Heart left ventricle (tissue), 16 donors: ENCODE data around the gene ENOX2. TPM values are rescaled to one million over a fixed set of nuclear protein-coding genes. Genes with fewer than 3 reads are reported as not detected.

Experiments used
- ATAC-seq, 4 donors: fragments of 200-7000 bp; cut with Tn5 transposase; one replicate each; pipeline ENCODE4 v1.9.1; 2020 to 2022; ENCODE audit warnings: moderate library complexity in 4 of 4, mild to moderate bottlenecking in 3 of 4, moderate number of reproducible peaks in 1 of 4
- DNase-seq, 5 donors: peaks; one replicate each; pipeline ENCODE4 v3.0.0-alpha.2; 2020
- H3K27ac ChIP-seq, 12 donors: fragments of 200-600 bp; sonication (generic) in 4 of 12; one replicate each; pipeline versions ENCODE4 v1.5.0 to v1.8.0; 2016 to 2022; ENCODE audit warnings: mild to moderate bottlenecking in 2 of 12
- H3K27me3 ChIP-seq, 9 donors: fragments of 200-600 bp; sonication (generic) in 2 of 9; one replicate each; pipeline versions ENCODE4 v1.5.1 to v1.8.0; 2016 to 2022; ENCODE audit warnings: mild to moderate bottlenecking in 3 of 9
- H3K36me3 ChIP-seq, 9 donors: fragments of 200-600 bp; sonication (generic) in 2 of 9; one replicate each; pipeline versions ENCODE4 v1.5.0 to v1.8.0; 2018 to 2022; ENCODE audit warnings: mild to moderate bottlenecking in 2 of 9
- H3K4me1 ChIP-seq, 12 donors: fragments of 200-600 bp; sonication (generic) in 4 of 12; one replicate each; pipeline versions ENCODE4 v1.5.0 to v1.8.0; 2016 to 2022; ENCODE audit warnings: mild to moderate bottlenecking in 3 of 12
- H3K4me3 ChIP-seq, 12 donors: fragments of 200-600 bp; sonication (generic) in 4 of 12; one replicate each; pipeline versions ENCODE4 v1.5.0 to v1.8.0; 2017 to 2022; ENCODE audit warnings: mild to moderate bottlenecking in 9 of 12, moderate library complexity in 4 of 12
- H3K9me3 ChIP-seq, 12 donors: fragments of 200-600 bp; sonication (generic) in 4 of 12; one replicate each; pipeline versions ENCODE4 v1.5.0 to v1.8.0; 2016 to 2022; ENCODE audit warnings: mild to moderate bottlenecking in 1 of 12
- POLR2A ChIP-seq, 2 donors: fragments of 450-650 bp; IDR thresholded peaks; one replicate each; pipeline ENCODE4 v1.6.1; 2017; ENCODE audit warnings: antibody characterized with exemption in 2 of 2, mild to moderate bottlenecking in 2 of 2, moderate library complexity in 2 of 2
- WGBS, 4 donors: extraction: QIAGEN DNeasy Blood & Tissue Kit in 2 of 4; methylation state at CpG; one replicate each; pipeline versions ENCODE4 v1.1.5 to v1.1.7; 2013 to 2018; 5-methylcytosine and 5-hydroxymethylcytosine counted together
- intact Hi-C, 10 donors: fragments of 100-400 bp; cut with DNase I; formaldehyde crosslinking; loops; one replicate each; pipeline versions ENCODE4 v1.11.1 to v1.14.2; 2022
- polyA plus RNA-seq, 2 donors: library from polyadenylated mRNA; stranded (reverse); fragments of 200-250 nt; gene quantifications; one replicate each; pipeline ENCODE4 v1.2.3, GENCODE V29; 2013
- total RNA-seq, 9 donors: library from RNA; depleted of rRNA in 2 of 9; stranded (reverse); fragments of >200 nt in 2 of 9; fragmentation: NEBNext Ultra II Directional in 3 of 9; extraction: Animal tissue kit (Norgen Biotek cat#: 25700) in 3 of 9; gene quantifications; one replicate each; pipeline versions ENCODE4 v1.1.0 to v1.2.4, GENCODE V29; 2016 to 2023
- TF ChIP-seq, protein P1 (sequence below), 12 donors: fragments of 200-600 bp; sonication (generic) in 4 of 12; IDR thresholded peaks; one replicate each; pipeline versions ENCODE4 v1.5.0 to v1.8.0; 2018 to 2022; ENCODE audit warnings: antibody characterized with exemption in 12 of 12, mild to moderate bottlenecking in 5 of 12
- donor health status: ischemic (EF 13 %, LVEDD 7.1; RV severe dilation, severe dysfunction).
- donor health status: healthy with polysubstance abuse.
- donor health status: DM: no; HTN: yes; CAD: no.
- donor health status: DM: no; HTN: no; CAD: no.
- donor health status: ischemic (EF 25% LVEDD 6.9; RV normal size, moderate dysfunction).
- donor health status: ischemic (EF 25% LVEDD 5.7; RV mildly dilated, moderate dysfunction).
- donor health status: healthy.
- donor health status: DM: yes; HTN: yes; CAD: no.
- donor health status: ischemic (EF 35%, LVEDD 5.7; RV mildly dilated, moderate dysfunction).
- donor health status: nonischemic (EF 11% LVEDD 7.7; RV severe dilation, severe dysfunction).
- donor health status: DM: yes; HTN: yes; CAD: no.
- donor health status: PGD.
- donor health status: ischemic (EF 29% LVEDD 5.4; RV normal size, mild dysfunction).
- donor health status: nonischemic (EF 23%, LVEDD 6.1; RV moderate dilation, normal function).

The ENOX2 gene
- total and polyA plus RNA-seq, 11 donors, result 3.0 to 23.0 (median 17.4) TPM

DNA sequence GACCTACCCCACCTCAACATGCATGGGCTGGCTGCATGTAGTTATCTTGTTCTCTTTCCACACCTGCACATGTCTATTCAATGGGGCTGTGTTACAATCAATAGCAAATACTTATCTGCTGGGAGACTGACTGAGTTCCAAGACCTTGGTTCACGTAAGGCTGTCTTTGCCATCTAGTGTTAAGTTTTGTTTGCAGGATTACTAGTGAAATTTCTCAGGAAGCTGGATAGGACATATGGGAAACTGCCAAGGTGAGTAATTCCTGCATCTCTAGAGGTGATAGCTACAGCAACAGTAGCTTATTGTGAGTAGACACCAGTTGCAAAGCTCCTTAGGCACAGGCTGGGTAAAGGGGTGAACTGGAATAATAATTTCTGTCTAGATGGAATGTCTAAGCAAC, 177.5 kb downstream of the ENOX2 start:
- TF ChIP-seq, protein P1, sequence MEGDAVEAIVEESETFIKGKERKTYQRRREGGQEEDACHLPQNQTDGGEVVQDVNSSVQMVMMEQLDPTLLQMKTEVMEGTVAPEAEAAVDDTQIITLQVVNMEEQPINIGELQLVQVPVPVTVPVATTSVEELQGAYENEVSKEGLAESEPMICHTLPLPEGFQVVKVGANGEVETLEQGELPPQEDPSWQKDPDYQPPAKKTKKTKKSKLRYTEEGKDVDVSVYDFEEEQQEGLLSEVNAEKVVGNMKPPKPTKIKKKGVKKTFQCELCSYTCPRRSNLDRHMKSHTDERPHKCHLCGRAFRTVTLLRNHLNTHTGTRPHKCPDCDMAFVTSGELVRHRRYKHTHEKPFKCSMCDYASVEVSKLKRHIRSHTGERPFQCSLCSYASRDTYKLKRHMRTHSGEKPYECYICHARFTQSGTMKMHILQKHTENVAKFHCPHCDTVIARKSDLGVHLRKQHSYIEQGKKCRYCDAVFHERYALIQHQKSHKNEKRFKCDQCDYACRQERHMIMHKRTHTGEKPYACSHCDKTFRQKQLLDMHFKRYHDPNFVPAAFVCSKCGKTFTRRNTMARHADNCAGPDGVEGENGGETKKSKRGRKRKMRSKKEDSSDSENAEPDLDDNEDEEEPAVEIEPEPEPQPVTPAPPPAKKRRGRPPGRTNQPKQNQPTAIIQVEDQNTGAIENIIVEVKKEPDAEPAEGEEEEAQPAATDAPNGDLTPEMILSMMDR (IDR thresholded peaks at IDR 0.05), result no peak
- TF ChIP-seq POLR2A (IDR thresholded peaks at IDR 0.05), result no peak
- Histone ChIP-seq H3K27ac (no peak overlapping the region), H3K4me1 (no peaks in the 10 kb centered on the region), H3K27me3 (no peaks in the 10 kb centered on the region), H3K9me3 (peaks cover 0 to 18% (median 7%) of the 10 kb centered on the region in 12 donors), H3K4me3 (no peak overlapping the region), H3K36me3 (no peaks in the 10 kb centered on the region)
- 81 to 100% (median 97%) methylated on average over 1 of the region's 1 CpG for WGBS, 4 donors
- DNase-seq, result no peak
- ATAC-seq, result no peak
- intact Hi-C loops, result no loop called here

DNA sequence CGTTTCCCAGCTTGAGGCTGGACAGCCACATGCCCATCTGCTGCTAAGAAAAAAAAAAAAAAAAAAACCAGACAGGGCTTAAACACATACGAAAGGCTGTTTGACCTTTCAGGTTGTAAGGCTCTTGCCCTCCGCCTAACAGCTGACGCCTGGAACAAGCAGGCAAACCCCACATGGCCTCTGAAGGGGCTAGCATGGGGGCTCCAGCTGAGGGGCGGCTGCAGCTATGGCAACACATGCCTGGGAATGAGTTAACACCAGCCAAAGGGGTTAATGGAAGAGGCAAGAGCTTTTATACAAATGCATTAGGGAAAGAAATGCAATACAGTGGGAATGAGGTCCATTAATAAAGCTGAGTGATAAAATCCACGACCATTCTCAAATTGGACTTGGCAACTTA, 183.6 kb downstream of the ENOX2 start:
- H3K4me1 ChIP-seq, result peaks cover 0 to 10% (median 0%) of the 10 kb centered on the region in 12 donors
- no peak overlapping the region for H3K4me3 ChIP-seq
- ATAC-seq (no peak), DNase-seq (no peak)
- intact Hi-C loops, result no loop called here
- H3K27ac ChIP-seq, result no peak overlapping the region
- H3K36me3 ChIP-seq, result no peaks in the 10 kb centered on the region
- TF ChIP-seq, protein P1 (IDR thresholded peaks at IDR 0.05), result no peak
- no peak for TF ChIP-seq POLR2A (IDR thresholded peaks at IDR 0.05)
- H3K27me3 ChIP-seq, result no peaks in the 10 kb centered on the region
- no peaks in the 10 kb centered on the region for H3K9me3 ChIP-seq
- 54 to 85% (median 74%) methylated on average over 6 of the region's 6 CpGs for WGBS, 4 donors

GRCh38 chrX:130718137-130718536, 184.9 kb downstream of the ENOX2 start:
- Histone ChIP-seq H3K9me3 (no peaks in the 10 kb centered on the region), H3K36me3 (no peaks in the 10 kb centered on the region), H3K27ac (no peak overlapping the region), H3K4me3 (no peak overlapping the region), H3K4me1 (peaks cover 0 to 10% (median 0%) of the 10 kb centered on the region in 12 donors), H3K27me3 (no peaks in the 10 kb centered on the region)
- ATAC-seq (no peak), DNase-seq (no peak)
- TF ChIP-seq, protein P1 (IDR thresholded peaks at IDR 0.05), result no peak
- TF ChIP-seq POLR2A (IDR thresholded peaks at IDR 0.05), result no peak
- WGBS, 4 donors, result 61 to 90% (median 75%) methylated on average over 4 of the region's 4 CpGs
- intact Hi-C loops, result no loop called here

DNA sequence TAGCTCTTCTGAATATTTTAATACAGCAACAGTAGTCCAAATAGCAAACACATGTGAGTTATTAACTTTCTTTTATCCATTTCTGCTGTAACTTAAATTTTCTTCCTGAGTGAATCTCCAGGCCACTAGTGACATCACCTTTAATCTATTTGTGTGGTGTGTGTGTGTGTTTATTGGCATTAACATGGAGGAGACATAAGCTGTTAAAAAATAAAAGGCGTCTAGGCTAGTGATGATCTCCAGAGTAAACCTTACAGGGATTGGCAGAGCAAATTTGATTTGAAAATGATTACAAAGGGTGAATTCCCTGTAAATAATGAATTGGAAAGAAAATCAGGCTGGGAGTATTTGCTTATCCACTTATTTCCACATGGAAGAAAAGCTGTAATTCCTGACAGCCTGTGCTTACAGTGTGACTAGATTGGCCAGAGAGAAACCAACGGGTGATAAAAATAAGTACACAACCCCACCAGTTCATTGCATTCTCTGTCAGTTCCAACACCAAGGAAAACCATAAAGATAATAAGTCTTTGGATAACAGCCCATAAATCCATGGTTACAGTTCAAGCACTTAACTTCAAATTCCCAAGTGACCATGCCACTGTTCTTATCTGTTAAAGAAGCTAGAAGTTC, 186.1 kb downstream of the ENOX2 start:
- WGBS, 4 donors, result 46 to 62% (median 57%) methylated on average over 2 of the region's 2 CpGs
- Histone ChIP-seq H3K27ac (no peak overlapping the region), H3K36me3 (no peaks in the 10 kb centered on the region), H3K4me3 (no peak overlapping the region), H3K27me3 (no peaks in the 10 kb centered on the region), H3K9me3 (no peaks in the 10 kb centered on the region), H3K4me1 (peaks cover 0 to 10% (median 0%) of the 10 kb centered on the region in 12 donors)
- DNase-seq (no peak), ATAC-seq (no peak)
- no peak for TF ChIP-seq POLR2A (IDR thresholded peaks at IDR 0.05)
- TF ChIP-seq, protein P1 (IDR thresholded peaks at IDR 0.05), result no peak
- intact Hi-C loops, result no loop called here
